ENCODE results near the gene IQGAP2. TPM values are rescaled to one million over a fixed set of nuclear protein-coding genes. Genes with fewer than 3 reads are reported as not detected.

The IQGAP2 gene
- total and polyA plus RNA-seq, 3 donors from 2014 or later = 33.5 to 78.6 (median 60.2) TPM

DNA sequence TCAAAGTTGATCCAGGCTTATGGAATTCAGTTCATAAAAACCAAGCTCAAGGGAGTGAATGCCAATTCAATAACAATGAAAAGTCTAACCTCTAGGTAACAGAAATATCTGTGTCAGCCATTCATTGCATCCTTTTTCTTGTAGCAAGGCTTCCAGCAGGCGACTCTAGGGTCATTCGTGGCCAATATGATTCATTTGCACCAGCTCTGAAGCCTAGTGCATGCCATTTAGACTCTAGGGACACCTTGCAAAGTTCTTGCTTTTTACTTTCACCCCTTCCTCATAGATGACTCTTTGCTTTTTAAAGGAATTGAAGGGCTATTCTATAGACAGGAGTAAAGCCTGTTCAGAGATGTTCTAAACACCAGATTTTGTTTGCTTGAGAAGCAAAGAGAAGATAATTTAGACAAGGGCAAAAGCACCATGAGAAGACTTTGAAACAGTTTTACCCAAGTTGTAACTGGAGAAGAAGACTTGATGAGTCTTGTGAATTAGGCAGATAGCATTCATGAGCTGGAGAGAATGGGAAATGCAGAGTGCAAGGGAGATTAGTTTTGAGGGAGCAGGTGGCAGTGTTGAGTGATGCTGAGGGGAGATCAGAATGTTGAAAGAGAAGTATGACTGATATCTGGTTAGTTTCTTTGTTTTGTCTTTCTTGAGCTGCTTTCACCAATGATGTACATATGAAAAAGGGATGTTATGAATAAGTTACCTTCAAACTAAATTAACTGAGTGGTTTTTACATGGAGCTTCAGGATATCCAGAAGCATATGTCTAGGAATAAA, 125.7 kb downstream of the IQGAP2 start:
- no peaks in the 10 kb centered on the region for H3K36me3 ChIP-seq (ENCODE audit: low read depth, missing control alignments)
- H3K4me3 ChIP-seq = no peak overlapping the region
- no peak for DNase-seq
- no peaks in the 10 kb centered on the region for H3K27me3 ChIP-seq
- no peaks in the 10 kb centered on the region for H3K4me1 ChIP-seq
- no peak for TF ChIP-seq POLR2A (IDR thresholded peaks at IDR 0.05)
- 87 to 98% methylated on average over 2 of the region's 2 CpGs for WGBS, 2 donors
- intact Hi-C loops (cut with DNase I; ENCODE audit: low total_unique reads) = no loop called here
- H3K27ac ChIP-seq = no peak overlapping the region
- no peaks in the 10 kb centered on the region for H3K9me3 ChIP-seq

- H3K27me3 ChIP-seq = no peaks in the 10 kb centered on the region
- DNase-seq = no peak
- H3K4me1 ChIP-seq = no peaks in the 10 kb centered on the region
- 95 to 97% methylated on average over 10 of the region's 10 CpGs for WGBS, 2 donors
- H3K27ac ChIP-seq = no peak overlapping the region
- intact Hi-C loops (cut with DNase I; ENCODE audit: low total_unique reads) = no loop called here
- TF ChIP-seq CTCF (IDR thresholded peaks at IDR 0.05) (no peak), POLR2A (IDR thresholded peaks at IDR 0.05) (no peak)
- no peaks in the 10 kb centered on the region for H3K9me3 ChIP-seq
- no peaks in the 10 kb centered on the region for H3K36me3 ChIP-seq (ENCODE audit: low read depth, missing control alignments)
- no peak overlapping the region for H3K4me3 ChIP-seq
These were observed 126.6 kb downstream of the IQGAP2 start for GRCh38 chr5:76529464-76530344.

- Histone ChIP-seq H3K27me3 (no peaks in the 10 kb centered on the region), H3K27ac (no peak overlapping the region), H3K4me3 (no peak overlapping the region), H3K4me1 (no peaks in the 10 kb centered on the region), H3K36me3 (ENCODE audit: low read depth, missing control alignments) (no peaks in the 10 kb centered on the region), H3K9me3 (no peaks in the 10 kb centered on the region)
- intact Hi-C loops (cut with DNase I; ENCODE audit: low total_unique reads) = no loop called here
- 94 to 97% methylated on average over 3 of the region's 3 CpGs for WGBS, 2 donors
- no peak for TF ChIP-seq CTCF (IDR thresholded peaks at IDR 0.05)
- TF ChIP-seq POLR2A (IDR thresholded peaks at IDR 0.05) = no peak
- DNase-seq = no peak
These were observed 129.0 kb downstream of the IQGAP2 start for GRCh38 chr5:76532052-76532451.

- no peaks in the 10 kb centered on the region for H3K9me3 ChIP-seq
- no peaks in the 10 kb centered on the region for H3K4me1 ChIP-seq
- TF ChIP-seq POLR2A (IDR thresholded peaks at IDR 0.05) = no peak
- TF ChIP-seq CTCF (IDR thresholded peaks at IDR 0.05) = no peak
- H3K4me3 ChIP-seq = no peak overlapping the region
- no peak overlapping the region for H3K27ac ChIP-seq
- no peak for DNase-seq
- no peaks in the 10 kb centered on the region for H3K27me3 ChIP-seq
- intact Hi-C loops (cut with DNase I; ENCODE audit: low total_unique reads) = no loop called here
- WGBS, 2 donors = 90 to 95% methylated on average over 4 of the region's 4 CpGs
- no peaks in the 10 kb centered on the region for H3K36me3 ChIP-seq (ENCODE audit: low read depth, missing control alignments)
These were observed 129.9 kb downstream of the IQGAP2 start for GRCh38 chr5:76532973-76533372.

- intact Hi-C loops (cut with DNase I; ENCODE audit: low total_unique reads) = no loop called here
- TF ChIP-seq POLR2A (IDR thresholded peaks at IDR 0.05) (no peak), CTCF (IDR thresholded peaks at IDR 0.05) (no peak)
These were observed 132.5 kb downstream of the IQGAP2 start for GRCh38 chr5:76535577-76535976.

More at GRCh38 chr5:76535577-76535976, 132.5 kb downstream of the IQGAP2 start:
- no peaks in the 10 kb centered on the region for H3K4me1 ChIP-seq
- no peaks in the 10 kb centered on the region for H3K36me3 ChIP-seq (ENCODE audit: low read depth, missing control alignments)
- 82 to 85% methylated on average over 4 of the region's 4 CpGs for WGBS, 2 donors
- no peak for DNase-seq
- no peaks in the 10 kb centered on the region for H3K27me3 ChIP-seq
- H3K4me3 ChIP-seq = no peak overlapping the region
- H3K9me3 ChIP-seq = no peaks in the 10 kb centered on the region
- no peak overlapping the region for H3K27ac ChIP-seq

Measured in testis (tissue), 3 donors.